Psoas muscle (tissue), 8 donors: ENCODE results near the gene WSCD2. TPM values are rescaled to one million over a fixed set of nuclear protein-coding genes. Genes with fewer than 3 reads are reported as not detected.

ENCODE experiments used
- ATAC-seq, 4 donors: fragments of 200-7000 bp; cut with Tn5 transposase; one replicate each; pipeline ENCODE4 v1.9.1; 2020; ENCODE audit warnings: moderate library complexity in 3 of 4, mild to moderate bottlenecking in 2 of 4
- DNase-seq, 2 donors: peaks; one replicate each; pipeline ENCODE4 v3.0.0-alpha.2; 2020
- H3K27ac ChIP-seq: fragments of 200-600 bp; one replicate; pipeline ENCODE4 v1.8.0; 2022
- H3K27me3 ChIP-seq, 3 donors: fragments of 200-600 bp in 1 of 3; one replicate each; pipeline versions ENCODE4 v1.6.1 to v1.8.0; 2013 to 2022; ENCODE audit warnings: low read length in 2 of 3, mild to moderate bottlenecking in 2 of 3, moderate library complexity in 1 of 3; ENCODE audit not compliant: insufficient read depth in 3 of 3
- H3K36me3 ChIP-seq, 2 donors: fragments of 200-600 bp in 1 of 2; one replicate each; pipeline versions ENCODE4 v1.6.1 to v1.8.0; 2013 to 2022; ENCODE audit warnings: low read depth in 1 of 2, mild to moderate bottlenecking in 1 of 2, moderate library complexity in 1 of 2; ENCODE audit not compliant: insufficient read depth in 1 of 2
- H3K4me1 ChIP-seq: fragments of 200-600 bp; one replicate; pipeline ENCODE4 v1.8.0; 2022
- H3K4me3 ChIP-seq: fragments of 200-600 bp; one replicate; pipeline ENCODE4 v1.8.0; 2022; ENCODE audit warnings: mild to moderate bottlenecking
- H3K9me3 ChIP-seq: fragments of 200-600 bp; one replicate; pipeline ENCODE4 v1.8.0; 2022
- CTCF ChIP-seq: fragments of 200-600 bp; IDR thresholded peaks from one replicate; pipeline ENCODE4 v1.8.0; 2022; ENCODE audit warnings: antibody characterized with exemption
- WGBS, 3 donors: extraction: QIAGEN DNeasy Blood & Tissue Kit; methylation state at CpG; one replicate each; pipeline versions ENCODE4 v1.1.6 to v1.1.7; 2013; 5-methylcytosine and 5-hydroxymethylcytosine counted together
- intact Hi-C, 2 donors: fragments of 100-400 bp; cut with DNase I; formaldehyde crosslinking; loops; one replicate each; pipeline versions ENCODE4 v1.11.0 to v1.14.2; 2022
- polyA plus RNA-seq, 3 donors: library from polyadenylated mRNA; stranded (reverse); fragments of 200-250 nt; gene quantifications; one replicate each; pipeline ENCODE4 v1.2.3, GENCODE V29; 2013
- total RNA-seq, 4 donors: library from RNA; stranded (reverse); fragmentation: NEBNext Ultra II Directional in 2 of 4; extraction: Animal tissue kit (Norgen Biotek cat#: 25700) in 2 of 4; gene quantifications; one replicate each; pipeline versions ENCODE4 v1.2.1 to v1.2.4, GENCODE V29; 2021 to 2023
- donor health status: healthy with polysubstance abuse.
- donor health status: DM: no; HTN: no; CAD: no; lungs with moderate emphysema.
- donor health status: Bipolar disorder and iron deficiency.
- donor health status: healthy.
- donor health status: DM: yes; HTN: yes; CAD: no.
- donor health status: DM: no; HTN: no; CAD: no.
- donor health status: DM: no; HTN: no; CAD: no.
- donor health status: DM: yes; HTN: yes; CAD: no.

The WSCD2 gene
- total and polyA plus RNA-seq, 7 donors: 0.01 to 0.21 TPM; not detected in 5

- no peak overlapping the region for H3K4me3 ChIP-seq
- no peaks in the 10 kb centered on the region for H3K9me3 ChIP-seq
- DNase-seq: no peak
- no peaks in the 10 kb centered on the region for H3K4me1 ChIP-seq
- 58 to 64% (median 60%) methylated on average over 2 of the region's 2 CpGs for WGBS, 3 donors
- H3K27me3 ChIP-seq: no peaks in the 10 kb centered on the region
- intact Hi-C loops: no loop called here
- ATAC-seq: no peak
- no peak for TF ChIP-seq CTCF
- H3K36me3 ChIP-seq: no peaks in the 10 kb centered on the region
- H3K27ac ChIP-seq: no peak overlapping the region
Measured at GRCh38 chr12:108270035-108270848, 141.2 kb downstream of the WSCD2 start.

GRCh38 chr12:108270849-108271143, 141.7 kb downstream of the WSCD2 start:
- no peak for TF ChIP-seq CTCF
- H3K9me3 ChIP-seq: no peaks in the 10 kb centered on the region
- no peaks in the 10 kb centered on the region for H3K36me3 ChIP-seq
- DNase-seq (no peak), ATAC-seq (no peak)
- H3K27ac ChIP-seq: no peak overlapping the region
- no peak overlapping the region for H3K4me3 ChIP-seq
- no peaks in the 10 kb centered on the region for H3K27me3 ChIP-seq
- H3K4me1 ChIP-seq: no peaks in the 10 kb centered on the region
- intact Hi-C loops: no loop called here
- WGBS, 3 donors: 24 to 63% (median 47%) methylated on average over 2 of the region's 2 CpGs

- Histone ChIP-seq H3K4me3 (no peak overlapping the region), H3K27me3 (no peaks in the 10 kb centered on the region), H3K27ac (no peak overlapping the region), H3K4me1 (no peaks in the 10 kb centered on the region), H3K36me3 (no peaks in the 10 kb centered on the region), H3K9me3 (no peaks in the 10 kb centered on the region)
- WGBS, 3 donors: 34 to 46% (median 36%) methylated on average over 6 of the region's 6 CpGs
- ATAC-seq: no peak
- intact Hi-C loops: no loop called here
- no peak for TF ChIP-seq CTCF
- no peak for DNase-seq
Measured at GRCh38 chr12:108271951-108272872, 143.1 kb downstream of the WSCD2 start.

GRCh38 chr12:108273217-108273616, 144.1 kb downstream of the WSCD2 start:
- no peaks in the 10 kb centered on the region for H3K36me3 ChIP-seq
- intact Hi-C loops: no loop called here
- H3K9me3 ChIP-seq: no peaks in the 10 kb centered on the region
- H3K4me3 ChIP-seq: no peak overlapping the region
- ATAC-seq (no peak), DNase-seq (no peak)
- H3K4me1 ChIP-seq: no peaks in the 10 kb centered on the region
- WGBS, 3 donors: 10 to 12% (median 10%) methylated on average over 2 of the region's 2 CpGs
- no peak for TF ChIP-seq CTCF
- no peak overlapping the region for H3K27ac ChIP-seq
- H3K27me3 ChIP-seq: no peaks in the 10 kb centered on the region
